Measurements from ENCODE around the gene PLOD3.

The PLOD3 gene

DNA sequence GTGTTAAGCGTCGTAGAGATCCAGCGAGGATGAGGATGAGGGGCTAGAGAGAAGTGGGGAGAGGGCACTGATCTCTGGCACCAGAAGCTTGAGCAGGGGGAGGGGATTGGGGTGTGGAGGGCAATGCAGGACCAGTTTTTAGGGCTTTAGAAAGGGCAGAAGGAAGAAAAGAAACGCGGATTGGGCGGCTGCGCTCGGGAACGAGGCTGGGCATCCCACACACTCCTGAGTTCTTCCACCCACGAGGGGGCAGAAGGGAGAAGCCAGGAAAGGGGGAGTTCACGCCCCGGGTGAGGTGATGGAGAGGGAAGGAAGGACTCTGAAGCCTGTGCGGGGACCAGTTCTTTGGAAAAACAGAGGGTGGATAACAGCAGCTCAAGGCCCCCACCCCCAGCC lies 45.9 kb downstream of the PLOD3 start:
- peaks cover 17 to 20% of the 10 kb centered on the region in 2 donors for H3K4me1 ChIP-seq (ENCODE audit: control insufficient read depth in 2 of 2, insufficient read depth in 2 of 2, low read length in 2 of 2)
- H3K36me3 ChIP-seq (ENCODE audit: control insufficient read depth in 2 of 2, insufficient read depth in 2 of 2, low read length in 2 of 2), result no peaks in the 10 kb centered on the region
- no peaks in the 10 kb centered on the region for H3K9me3 ChIP-seq (ENCODE audit: control insufficient read depth in 2 of 2, low read length in 2 of 2)
- H3K9ac ChIP-seq (ENCODE audit: low read depth in 1 of 2, low read length in 2 of 2), result no peak overlapping the region
- H3K27ac ChIP-seq (ENCODE audit: low read depth in 2 of 2, low read length in 2 of 2), result no peak overlapping the region
- peaks cover 83 to 85% of the 10 kb centered on the region in 2 donors for H3K27me3 ChIP-seq (ENCODE audit: control insufficient read depth in 2 of 2, insufficient read depth in 2 of 2, low read length in 2 of 2)
- H3K4me3 ChIP-seq (ENCODE audit: low read length in 2 of 2), result no peak overlapping the region

DNA sequence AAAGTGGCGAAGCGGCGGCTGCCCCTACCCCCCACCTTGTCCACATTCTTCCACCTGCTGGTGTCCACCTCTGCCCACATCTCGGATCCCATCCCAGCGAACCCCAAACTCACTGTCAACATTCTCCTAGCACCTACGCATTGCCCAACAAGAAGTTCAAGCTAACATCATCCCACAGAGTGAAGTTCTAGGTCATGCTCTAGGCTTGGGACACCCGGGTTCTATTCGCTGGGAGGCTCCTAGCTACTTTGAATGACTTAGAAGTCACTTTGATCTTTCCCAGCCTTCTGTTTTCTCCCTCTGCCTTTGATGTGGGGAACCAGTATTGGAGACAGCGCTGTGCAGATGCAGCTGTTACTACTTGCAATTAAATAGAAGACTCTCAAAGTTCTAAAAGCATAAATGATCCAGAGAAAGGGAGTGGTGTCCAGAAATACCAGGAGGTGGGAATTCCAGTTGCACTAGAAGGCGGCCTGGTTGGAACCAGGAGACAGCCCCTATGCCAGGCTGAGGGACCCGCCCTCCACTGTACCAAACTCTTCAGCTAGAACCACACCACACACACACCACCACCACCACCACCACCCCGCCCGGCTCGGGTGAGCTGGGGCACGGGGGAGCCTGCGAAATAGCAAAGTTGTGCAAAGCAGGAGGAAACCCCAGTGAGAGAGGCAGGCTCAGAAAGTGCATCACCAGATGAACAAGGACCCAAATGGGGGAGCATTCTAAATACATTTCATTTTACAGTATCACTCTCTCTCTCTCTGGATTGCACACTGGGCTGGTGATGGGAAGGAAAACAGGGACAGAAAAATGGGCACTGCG lies 46.6 kb downstream of the PLOD3 start:
- Histone ChIP-seq H3K4me1 (ENCODE audit: control insufficient read depth in 2 of 2, insufficient read depth in 2 of 2, low read length in 2 of 2) (peaks cover 20 to 22% of the 10 kb centered on the region in 2 donors), H3K4me3 (ENCODE audit: low read length in 2 of 2) (no peak overlapping the region), H3K9me3 (ENCODE audit: control insufficient read depth in 2 of 2, low read length in 2 of 2) (no peaks in the 10 kb centered on the region), H3K27me3 (ENCODE audit: control insufficient read depth in 2 of 2, insufficient read depth in 2 of 2, low read length in 2 of 2) (peaks cover 84% of the 10 kb centered on the region in 2 donors), H3K27ac (ENCODE audit: low read depth in 2 of 2, low read length in 2 of 2) (no peak overlapping the region), H3K36me3 (ENCODE audit: control insufficient read depth in 2 of 2, insufficient read depth in 2 of 2, low read length in 2 of 2) (no peaks in the 10 kb centered on the region), H3K9ac (ENCODE audit: low read depth in 1 of 2, low read length in 2 of 2) (no peak overlapping the region)

DNA sequence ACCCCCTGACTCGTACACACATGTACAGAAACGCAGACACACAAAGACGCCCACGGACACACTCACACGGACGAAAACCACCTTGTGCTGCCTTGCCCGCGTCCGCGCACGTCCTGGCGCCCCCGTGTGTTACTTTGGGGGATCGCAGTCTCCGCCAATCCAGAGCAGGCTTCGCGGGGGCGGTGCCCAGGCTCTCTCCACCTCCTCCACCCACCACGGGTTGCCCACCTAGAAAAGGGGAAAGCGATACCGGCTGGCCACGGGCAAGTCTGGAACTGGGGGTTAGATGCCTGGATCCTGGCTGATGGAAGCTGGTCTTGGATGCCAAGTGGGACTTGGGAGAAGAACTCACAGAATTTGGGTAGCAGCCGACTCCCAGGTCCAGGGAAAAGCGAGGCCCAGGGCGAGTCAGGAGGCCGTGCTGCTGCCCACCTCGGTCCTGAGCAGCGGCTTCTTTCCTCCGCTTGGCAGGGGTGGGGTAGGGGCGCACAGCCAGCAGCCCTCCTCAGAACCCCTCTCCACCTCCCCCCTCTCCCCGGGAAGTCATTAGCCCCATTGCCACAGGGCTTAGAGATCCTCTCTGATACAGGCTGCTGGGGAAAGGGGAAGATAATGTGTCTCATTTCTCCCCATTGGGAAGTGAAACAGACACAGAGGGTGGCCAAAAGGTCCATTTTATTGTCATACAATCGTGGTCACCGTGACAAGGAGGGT lies 47.4 kb downstream of the PLOD3 start:
- H3K9me3 ChIP-seq (ENCODE audit: control insufficient read depth in 2 of 2, low read length in 2 of 2), result no peaks in the 10 kb centered on the region

DNA sequence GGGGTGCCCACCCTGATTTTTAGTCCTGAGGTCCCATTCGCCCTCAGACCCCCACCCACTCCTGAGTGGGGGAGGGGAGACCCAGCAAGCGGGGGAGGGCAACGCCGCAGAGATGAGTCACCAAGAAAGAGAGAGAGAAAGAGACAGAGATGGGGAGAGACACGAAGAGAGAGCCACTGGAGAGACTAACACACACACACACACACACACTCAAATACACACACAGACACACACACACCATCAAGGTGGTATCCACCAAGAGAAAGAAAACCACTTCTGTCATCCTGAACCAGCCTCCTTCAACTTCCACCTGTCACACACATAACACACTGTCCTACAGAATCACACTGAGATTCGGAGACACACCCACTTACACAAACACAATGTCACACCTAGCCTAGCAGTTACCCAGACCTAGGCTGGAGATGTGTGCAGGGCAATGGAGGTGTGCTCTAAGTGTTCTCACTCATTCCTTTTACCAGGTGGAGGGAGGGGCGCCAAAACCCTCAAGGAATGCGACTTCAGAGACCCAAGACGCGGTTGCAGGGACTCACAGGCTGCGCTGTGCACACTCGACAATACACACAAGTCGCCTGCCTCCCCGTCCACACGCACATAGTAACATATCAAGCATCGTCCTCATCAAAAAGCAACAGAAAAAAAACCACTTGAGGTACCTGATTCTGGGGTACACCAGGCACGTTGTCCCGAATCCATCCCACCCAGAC lies 48.1 kb downstream of the PLOD3 start:
- Histone ChIP-seq H3K9ac (ENCODE audit: low read depth in 1 of 2, low read length in 2 of 2) (no peak overlapping the region), H3K4me3 (ENCODE audit: low read length in 2 of 2) (no peak overlapping the region), H3K4me1 (ENCODE audit: control insufficient read depth in 2 of 2, insufficient read depth in 2 of 2, low read length in 2 of 2) (peaks cover 23 to 27% of the 10 kb centered on the region in 2 donors), H3K27me3 (ENCODE audit: control insufficient read depth in 2 of 2, insufficient read depth in 2 of 2, low read length in 2 of 2) (peaks cover 82% of the 10 kb centered on the region in 2 donors), H3K36me3 (ENCODE audit: control insufficient read depth in 2 of 2, insufficient read depth in 2 of 2, low read length in 2 of 2) (no peaks in the 10 kb centered on the region), H3K9me3 (ENCODE audit: control insufficient read depth in 2 of 2, low read length in 2 of 2) (no peaks in the 10 kb centered on the region), H3K27ac (ENCODE audit: low read depth in 2 of 2, low read length in 2 of 2) (no peak overlapping the region)

More for the DNA sequence above, 47.4 kb downstream of the PLOD3 start:
- peaks cover 79 to 81% of the 10 kb centered on the region in 2 donors for H3K27me3 ChIP-seq (ENCODE audit: control insufficient read depth in 2 of 2, insufficient read depth in 2 of 2, low read length in 2 of 2)
- no peak overlapping the region for H3K27ac ChIP-seq (ENCODE audit: low read depth in 2 of 2, low read length in 2 of 2)
- no peak overlapping the region for H3K4me3 ChIP-seq (ENCODE audit: low read length in 2 of 2)
- no peak overlapping the region for H3K9ac ChIP-seq (ENCODE audit: low read depth in 1 of 2, low read length in 2 of 2)
- no peaks in the 10 kb centered on the region for H3K36me3 ChIP-seq (ENCODE audit: control insufficient read depth in 2 of 2, insufficient read depth in 2 of 2, low read length in 2 of 2)
- H3K4me1 ChIP-seq (ENCODE audit: control insufficient read depth in 2 of 2, insufficient read depth in 2 of 2, low read length in 2 of 2), result peaks cover 23 to 27% of the 10 kb centered on the region in 2 donors

DNA sequence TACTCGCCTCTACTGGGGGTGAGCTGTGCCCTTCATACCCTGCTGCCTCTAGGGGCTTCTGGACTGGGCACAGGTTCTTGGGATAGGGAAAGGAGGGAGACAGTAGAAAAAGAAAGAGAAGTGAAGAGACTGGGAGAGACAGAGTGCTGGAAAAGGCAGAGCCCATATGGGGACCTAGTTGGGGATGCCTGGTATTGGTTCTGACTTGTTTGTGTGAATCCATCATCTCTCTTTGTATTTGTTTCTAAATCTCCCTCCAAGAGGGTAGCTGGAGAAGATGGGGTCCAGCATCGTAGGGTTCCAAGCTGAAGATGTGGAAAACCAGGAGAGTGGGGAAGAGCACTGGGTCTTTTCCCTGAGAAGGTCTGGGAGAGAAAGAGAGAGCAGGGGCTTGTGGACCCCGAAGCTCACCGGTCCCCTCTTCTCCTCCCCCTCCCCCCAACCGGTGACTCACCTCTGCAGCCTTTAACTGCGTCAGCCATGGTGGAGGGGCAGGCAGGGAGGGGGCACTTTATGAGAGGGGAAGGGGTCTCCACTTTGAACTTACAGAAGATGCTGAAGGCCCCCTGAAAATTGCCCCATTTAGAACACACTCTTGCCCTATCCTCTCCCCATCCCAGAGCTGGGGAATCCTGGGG lies 48.9 kb downstream of the PLOD3 start:
- Histone ChIP-seq H3K9me3 (ENCODE audit: control insufficient read depth in 2 of 2, low read length in 2 of 2) (no peaks in the 10 kb centered on the region), H3K27me3 (ENCODE audit: control insufficient read depth in 2 of 2, insufficient read depth in 2 of 2, low read length in 2 of 2) (peaks cover 77 to 80% of the 10 kb centered on the region in 2 donors), H3K4me1 (ENCODE audit: control insufficient read depth in 2 of 2, insufficient read depth in 2 of 2, low read length in 2 of 2) (peaks cover 23 to 30% of the 10 kb centered on the region in 2 donors), H3K9ac (ENCODE audit: low read depth in 1 of 2, low read length in 2 of 2) (no peak overlapping the region), H3K36me3 (ENCODE audit: control insufficient read depth in 2 of 2, insufficient read depth in 2 of 2, low read length in 2 of 2) (no peaks in the 10 kb centered on the region), H3K4me3 (ENCODE audit: low read length in 2 of 2) (no peak overlapping the region), H3K27ac (ENCODE audit: low read depth in 2 of 2, low read length in 2 of 2) (no peak overlapping the region)

DNA sequence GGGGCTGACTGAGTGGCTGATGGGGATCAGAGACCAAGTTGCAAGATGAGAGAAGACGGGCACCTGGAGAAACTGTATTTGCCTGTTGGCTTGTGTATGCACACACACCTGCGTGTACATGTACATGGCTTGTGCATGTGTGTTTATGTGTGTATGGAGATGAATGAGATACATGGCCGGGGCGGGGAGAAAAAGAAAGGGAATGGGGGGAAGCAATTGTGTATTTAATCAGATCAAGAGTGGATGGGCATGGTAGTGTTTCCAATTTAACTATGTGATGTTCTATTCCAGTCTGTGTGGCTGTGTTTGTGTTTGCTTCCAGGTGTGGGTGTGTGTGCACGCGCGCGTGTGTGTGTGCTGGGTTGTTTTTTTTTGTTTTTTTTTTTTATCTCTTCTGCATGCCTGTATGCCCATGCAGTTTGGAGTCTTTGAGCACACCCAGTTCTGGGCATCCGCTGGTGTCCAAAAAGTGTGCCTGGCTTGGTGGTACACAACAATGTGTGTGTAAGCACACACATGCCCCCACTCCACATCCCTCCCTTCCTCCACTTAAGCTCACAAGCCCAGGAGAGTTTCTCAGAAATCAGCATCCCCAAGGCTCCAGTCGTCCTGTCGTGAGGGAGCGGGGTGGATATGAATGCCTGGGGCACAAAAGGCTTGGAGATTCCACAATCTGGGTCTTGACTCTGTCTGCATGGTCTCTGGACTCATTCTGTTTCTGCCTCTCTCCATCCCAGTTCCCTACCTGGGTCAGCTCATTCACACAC lies 49.6 kb downstream of the PLOD3 start:
- H3K4me1 ChIP-seq (ENCODE audit: control insufficient read depth in 2 of 2, insufficient read depth in 2 of 2, low read length in 2 of 2), result peaks cover 22 to 27% of the 10 kb centered on the region in 2 donors
- peaks cover 70 to 73% of the 10 kb centered on the region in 2 donors for H3K27me3 ChIP-seq (ENCODE audit: control insufficient read depth in 2 of 2, insufficient read depth in 2 of 2, low read length in 2 of 2)
- no peaks in the 10 kb centered on the region for H3K36me3 ChIP-seq (ENCODE audit: control insufficient read depth in 2 of 2, insufficient read depth in 2 of 2, low read length in 2 of 2)
- no peak overlapping the region for H3K27ac ChIP-seq (ENCODE audit: low read depth in 2 of 2, low read length in 2 of 2)
- H3K9ac ChIP-seq (ENCODE audit: low read depth in 1 of 2, low read length in 2 of 2), result no peak overlapping the region
- H3K9me3 ChIP-seq (ENCODE audit: control insufficient read depth in 2 of 2, low read length in 2 of 2), result no peaks in the 10 kb centered on the region
- no peak overlapping the region for H3K4me3 ChIP-seq (ENCODE audit: low read length in 2 of 2)

DNA sequence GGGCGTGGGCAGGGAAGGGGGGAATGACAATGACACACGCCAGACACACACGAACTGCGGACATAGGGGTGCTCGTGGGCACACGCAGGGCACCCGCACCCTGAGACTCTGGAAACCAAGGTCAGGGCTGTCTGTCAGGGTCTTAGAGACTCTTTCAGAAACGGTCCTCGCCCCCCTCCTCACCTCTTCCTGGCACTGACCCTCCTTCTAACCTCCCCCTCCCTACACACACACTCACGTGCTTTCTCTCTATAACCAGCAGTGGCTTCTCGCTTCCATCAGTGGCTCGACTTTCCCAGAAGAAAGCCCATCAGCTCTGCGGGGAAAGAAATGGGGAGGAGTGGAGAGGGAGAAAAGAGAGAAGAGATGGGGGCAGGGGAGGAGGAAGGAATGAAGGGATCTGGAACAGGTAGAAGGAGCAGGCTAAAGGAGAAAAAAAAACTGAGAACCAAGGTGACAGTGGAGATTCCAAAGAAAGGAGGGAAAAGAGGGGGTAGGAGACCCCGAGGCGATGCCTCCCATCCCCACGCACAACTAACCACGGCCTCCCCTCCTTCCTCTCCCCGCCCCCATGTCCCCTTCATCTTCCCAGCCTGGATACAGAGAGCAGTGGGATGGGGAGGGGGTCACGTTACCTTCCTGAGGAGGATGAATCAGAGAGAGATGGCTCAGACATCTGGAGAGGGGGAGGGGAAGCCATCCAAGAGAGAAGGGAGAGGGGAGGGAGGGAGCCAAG lies 50.3 kb downstream of the PLOD3 start:
- no peak overlapping the region for H3K9ac ChIP-seq (ENCODE audit: low read depth in 1 of 2, low read length in 2 of 2)
- no peak overlapping the region for H3K4me3 ChIP-seq (ENCODE audit: low read length in 2 of 2)
- H3K27ac ChIP-seq (ENCODE audit: low read depth in 2 of 2, low read length in 2 of 2), result no peak overlapping the region
- peaks cover 62 to 69% of the 10 kb centered on the region in 2 donors for H3K27me3 ChIP-seq (ENCODE audit: control insufficient read depth in 2 of 2, insufficient read depth in 2 of 2, low read length in 2 of 2)
- H3K4me1 ChIP-seq (ENCODE audit: control insufficient read depth in 2 of 2, insufficient read depth in 2 of 2, low read length in 2 of 2), result peaks cover 15 to 21% of the 10 kb centered on the region in 2 donors
- H3K36me3 ChIP-seq (ENCODE audit: control insufficient read depth in 2 of 2, insufficient read depth in 2 of 2, low read length in 2 of 2), result no peaks in the 10 kb centered on the region
- H3K9me3 ChIP-seq (ENCODE audit: control insufficient read depth in 2 of 2, low read length in 2 of 2), result no peaks in the 10 kb centered on the region

DNA sequence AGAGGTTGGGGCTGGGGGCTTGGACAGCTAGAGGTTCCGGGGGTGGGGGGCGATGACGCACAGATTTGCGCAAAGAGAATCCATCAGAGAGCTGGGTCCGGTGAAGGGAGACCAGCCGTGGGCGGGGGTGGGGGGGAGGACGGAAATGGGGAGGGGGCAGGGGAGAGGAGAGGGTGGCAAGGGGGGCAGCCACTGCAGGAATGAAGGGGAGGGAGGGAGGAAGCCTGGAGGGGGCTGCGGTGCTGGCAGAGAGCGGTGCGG lies 50.8 kb downstream of the PLOD3 start:
- Histone ChIP-seq H3K27ac (ENCODE audit: low read depth in 2 of 2, low read length in 2 of 2) (no peak overlapping the region), H3K36me3 (ENCODE audit: control insufficient read depth in 2 of 2, insufficient read depth in 2 of 2, low read length in 2 of 2) (no peaks in the 10 kb centered on the region), H3K9me3 (ENCODE audit: control insufficient read depth in 2 of 2, low read length in 2 of 2) (no peaks in the 10 kb centered on the region), H3K4me1 (ENCODE audit: control insufficient read depth in 2 of 2, insufficient read depth in 2 of 2, low read length in 2 of 2) (peaks cover 15 to 19% of the 10 kb centered on the region in 2 donors), H3K27me3 (ENCODE audit: control insufficient read depth in 2 of 2, insufficient read depth in 2 of 2, low read length in 2 of 2) (peaks cover 57 to 66% of the 10 kb centered on the region in 2 donors), H3K4me3 (ENCODE audit: low read length in 2 of 2) (no peak overlapping the region), H3K9ac (ENCODE audit: low read depth in 1 of 2, low read length in 2 of 2) (no peak overlapping the region)

Measured in mucosa of rectum (tissue), 2 donors.